Right lobe of liver (tissue), 6 donors: Measurements from ENCODE around the gene SEPTIN8. TPM values are rescaled to one million over a fixed set of nuclear protein-coding genes. Genes with fewer than 3 reads are reported as not detected.
A peak's percentile ranks its signal among the peaks of the same experiment; 100 is the strongest.

Source experiments
- ATAC-seq, 4 donors: fragments of 200-7000 bp; cut with Tn5 transposase; one replicate each; pipeline ENCODE4 v1.9.1; 2020; ENCODE audit warnings: mild to moderate bottlenecking in 4 of 4, moderate library complexity in 4 of 4
- DNase-seq, 3 donors: peaks; one replicate each; pipeline ENCODE4 v3.0.0-alpha.2; 2020
- H3K27ac ChIP-seq, 3 donors: fragments of 200-600 bp; one replicate each; pipeline ENCODE4 v1.8.0; 2022
- H3K27me3 ChIP-seq, 2 donors: fragments of 200-600 bp; one replicate each; pipeline ENCODE4 v1.8.0; 2022
- H3K36me3 ChIP-seq, 4 donors: fragments of 200-600 bp; sonication (generic) in 1 of 4; one replicate each; pipeline versions ENCODE4 v1.5.1 to v1.8.0; 2017 to 2022; ENCODE audit warnings: control low read depth in 1 of 4
- H3K4me1 ChIP-seq, 4 donors: fragments of 200-600 bp; sonication (generic) in 1 of 4; one replicate each; pipeline versions ENCODE4 v1.5.1 to v1.8.0; 2017 to 2022; ENCODE audit warnings: control low read depth in 1 of 4
- H3K4me3 ChIP-seq, 3 donors: fragments of 200-600 bp; one replicate each; pipeline ENCODE4 v1.8.0; 2022
- H3K9me3 ChIP-seq, 4 donors: fragments of 200-600 bp; sonication (generic) in 1 of 4; one replicate each; pipeline versions ENCODE4 v1.5.1 to v1.8.0; 2017 to 2022; ENCODE audit warnings: control low read depth in 1 of 4
- CTCF ChIP-seq, 4 donors: fragments of 200-600 bp in 3 of 4; fragments of 450-650 bp in 1 of 4; IDR thresholded peaks; one replicate each; pipeline versions ENCODE4 v1.5.1 to v1.8.0; 2016 to 2022; ENCODE audit warnings: antibody characterized with exemption in 4 of 4, mild to moderate bottlenecking in 2 of 4
- POLR2A ChIP-seq: fragments of 450-650 bp; IDR thresholded peaks from one replicate; pipeline ENCODE4 v1.6.1; 2017; ENCODE audit warnings: antibody characterized with exemption, mild to moderate bottlenecking
- WGBS: methylation state at CpG from one replicate; pipeline ENCODE4 v1.1.6; 2018; ENCODE audit warnings: low coverage, low lambda C conversion rate; ENCODE audit not compliant: insufficient coverage; ENCODE audit errors: missing lambda C conversion rate; 5-methylcytosine and 5-hydroxymethylcytosine counted together
- intact Hi-C, 2 donors: fragments of 100-400 bp; cut with DNase I; formaldehyde crosslinking; loops; one replicate each; pipeline versions ENCODE4 v1.11.2 to v1.14.1; 2022
- total RNA-seq, 6 experiments: library from RNA; depleted of rRNA in 2 of 6; stranded (reverse); fragments of >200 nt in 2 of 6; fragmentation: NEBNext Ultra II Directional in 3 of 6; extraction: Animal tissue kit (Norgen Biotek cat#: 25700) in 3 of 6; gene quantifications; one replicate each; pipeline versions ENCODE4 v1.1.0 to v1.2.4, GENCODE V29; 2016 to 2023
- donor health status: DM: no; HTN: yes; CAD: no.
- donor health status: DM: no; HTN: no; CAD: no.
- donor health status: DM: no; HTN: no; CAD: no.
- donor health status: DM: no; HTN: yes; CAD: no.
- donor health status: DM: no; HTN: yes; CAD: no.

The SEPTIN8 gene
- total RNA-seq, 6 experiments from 2014 or later = 8.0 to 15.9 (median 13.3) TPM

GRCh38 chr5:132822650-132823480, 45.8 kb upstream of the SEPTIN8 start:
- TF ChIP-seq POLR2A (no peak), CTCF (IDR thresholded peaks at IDR 0.05) (no peak)
- intact Hi-C loops = loop anchor here in 1 of 2 donors (10.0 kb wide), 1 partner anchor 62 kb away; no protein-coding TSS in a partner anchor
- Histone ChIP-seq H3K9me3 (no peaks in the 10 kb centered on the region), H3K36me3 (peaks cover 0 to 26% (median 11%) of the 10 kb centered on the region in 4 donors), H3K4me3 (no peak overlapping the region), H3K27me3 (no peaks in the 10 kb centered on the region), H3K27ac (no peak overlapping the region), H3K4me1 (peaks cover 0 to 30% (median 0%) of the 10 kb centered on the region in 4 donors)
- ATAC-seq = no peak
- WGBS = 44% methylated on average over 8 of the region's 68 CpGs
- DNase-seq = no peak

- peaks cover 0 to 21% (median 0%) of the 10 kb centered on the region in 4 donors for H3K4me1 ChIP-seq
- H3K27ac ChIP-seq = peak overlapping the region in 1 of 3 donors; percentile 26
- no peaks in the 10 kb centered on the region for H3K27me3 ChIP-seq
- intact Hi-C loops = loop anchor here in 1 of 2 donors (10.0 kb wide), 1 partner anchor 63 kb away; no protein-coding TSS in a partner anchor
- H3K36me3 ChIP-seq = peaks cover 0 to 23% (median 11%) of the 10 kb centered on the region in 4 donors
- no peaks in the 10 kb centered on the region for H3K9me3 ChIP-seq
- peak; percentile 54 to 67 (median 59) for ATAC-seq
- DNase-seq = peak in 1 of 3 donors; percentile 69
- 33% methylated on average over 1 of the region's 1 CpG for WGBS
- no peak overlapping the region for H3K4me3 ChIP-seq
- TF ChIP-seq CTCF (IDR thresholded peaks at IDR 0.05) (no peak), POLR2A (peak; percentile 15)
These were observed 44.8 kb upstream of the SEPTIN8 start for GRCh38 chr5:132821791-132822190.

GRCh38 chr5:132821350-132821749, 44.3 kb upstream of the SEPTIN8 start:
- intact Hi-C loops = loop anchor here in 1 of 2 donors (10.0 kb wide), 1 partner anchor 63 kb away; no protein-coding TSS in a partner anchor
- 42% methylated on average over 2 of the region's 3 CpGs for WGBS

More at GRCh38 chr5:132821350-132821749, 44.3 kb upstream of the SEPTIN8 start:
- Histone ChIP-seq H3K27ac (peak overlapping the region in 1 of 3 donors; percentile 12), H3K9me3 (no peaks in the 10 kb centered on the region), H3K4me1 (peaks cover 0 to 16% (median 0%) of the 10 kb centered on the region in 4 donors), H3K27me3 (no peaks in the 10 kb centered on the region), H3K4me3 (no peak overlapping the region), H3K36me3 (peaks cover 0 to 20% (median 10%) of the 10 kb centered on the region in 4 donors)
- no peak for DNase-seq
- TF ChIP-seq CTCF (IDR thresholded peaks at IDR 0.05) = no peak
- TF ChIP-seq POLR2A = no peak
- no peak for ATAC-seq
